ENCODE measurements around the gene FAM222A.

DNA sequence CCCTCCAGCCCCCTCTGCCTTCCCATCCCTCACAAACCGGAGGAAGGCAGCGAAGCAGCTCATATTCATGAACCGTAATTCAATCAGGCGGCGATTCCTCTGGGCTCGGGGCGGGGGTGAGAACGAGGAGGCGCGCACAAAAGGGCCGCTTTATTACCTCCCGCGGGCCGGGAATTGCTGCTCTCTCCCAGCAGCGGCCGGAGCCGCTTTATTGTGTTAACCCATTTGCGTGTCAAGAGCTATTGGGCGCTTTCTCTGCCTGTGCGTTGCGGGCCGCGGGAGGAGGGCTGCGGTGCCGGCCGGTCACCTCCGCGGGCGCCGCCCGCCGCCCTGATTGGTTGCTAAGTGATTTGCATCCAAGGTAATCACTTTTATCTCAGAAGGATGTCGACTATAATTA, 4.8 kb downstream of the FAM222A start:
- no peak for TF ChIP-seq CTCF (IDR thresholded peaks at IDR 0.05 in 4 of 5, conservative IDR thresholded peaks at IDR 0.05 in 1 of 5)
- TF ChIP-seq POLR2A (IDR thresholded peaks at IDR 0.05) = no peak

Data from gastrocnemius medialis (tissue), 4 donors.